Stimulated activated memory B cell treated with anti-CD40 and anti-IgM and Interleukin-4, amounts not matched to agents 10 μg/mL and 1 μg/mL and 100 μg/mL, for 72 hours (primary cell): ENCODE measurements around the gene PLEKHM3.

Experiments
- ATAC-seq: fragments of 150-1000 bp; cut with Tn5 transposase; 2 replicates; pipeline ENCODE4 v1.10.0; 2021
- H3K27ac Mint-ChIP-seq: one replicate; pipeline ENCODE4 v1.8.0; 2022; ENCODE audit warnings: mild to moderate bottlenecking, mixed read lengths
- H3K27me3 Mint-ChIP-seq: one replicate; pipeline ENCODE4 v1.8.0; 2022; ENCODE audit warnings: mixed read lengths
- H3K36me3 Mint-ChIP-seq: one replicate; pipeline ENCODE4 v1.8.0; 2022; ENCODE audit warnings: mixed read lengths
- H3K4me1 Mint-ChIP-seq: one replicate; pipeline ENCODE4 v1.8.0; 2022; ENCODE audit warnings: mixed read lengths
- H3K4me3 Mint-ChIP-seq: one replicate; pipeline ENCODE4 v1.8.0; 2022; ENCODE audit warnings: mild to moderate bottlenecking, moderate library complexity, mixed read lengths
- H3K9me3 Mint-ChIP-seq: one replicate; pipeline ENCODE4 v1.8.0; 2022; ENCODE audit warnings: mixed read lengths

Gene PLEKHM3

GRCh38 chr2:207791579-207792243, 233.6 kb downstream of the PLEKHM3 start:
- Mint-ChIP-seq H3K27ac (no peak overlapping the region), H3K27me3 (peaks cover 37% of the 10 kb centered on the region), H3K36me3 (no peaks in the 10 kb centered on the region), H3K9me3 (no peaks in the 10 kb centered on the region), H3K4me1 (no peaks in the 10 kb centered on the region), H3K4me3 (no peak overlapping the region)
- no peak for ATAC-seq

GRCh38 chr2:207790898-207791297, 234.4 kb downstream of the PLEKHM3 start:
- Mint-ChIP-seq H3K9me3 (no peaks in the 10 kb centered on the region), H3K36me3 (no peaks in the 10 kb centered on the region), H3K27me3 (peaks cover 37% of the 10 kb centered on the region), H3K4me3 (no peak overlapping the region), H3K4me1 (no peaks in the 10 kb centered on the region), H3K27ac (no peak overlapping the region)
- ATAC-seq, result no peak

- no peaks in the 10 kb centered on the region for H3K9me3 Mint-ChIP-seq
- H3K4me1 Mint-ChIP-seq, result no peaks in the 10 kb centered on the region
- H3K27me3 Mint-ChIP-seq, result peaks cover 24% of the 10 kb centered on the region
- H3K36me3 Mint-ChIP-seq, result no peaks in the 10 kb centered on the region
- no peak overlapping the region for H3K4me3 Mint-ChIP-seq
- ATAC-seq, result no peak
- no peak overlapping the region for H3K27ac Mint-ChIP-seq
Measured at GRCh38 chr2:207787800-207788199, 237.5 kb downstream of the PLEKHM3 start.

DNA sequence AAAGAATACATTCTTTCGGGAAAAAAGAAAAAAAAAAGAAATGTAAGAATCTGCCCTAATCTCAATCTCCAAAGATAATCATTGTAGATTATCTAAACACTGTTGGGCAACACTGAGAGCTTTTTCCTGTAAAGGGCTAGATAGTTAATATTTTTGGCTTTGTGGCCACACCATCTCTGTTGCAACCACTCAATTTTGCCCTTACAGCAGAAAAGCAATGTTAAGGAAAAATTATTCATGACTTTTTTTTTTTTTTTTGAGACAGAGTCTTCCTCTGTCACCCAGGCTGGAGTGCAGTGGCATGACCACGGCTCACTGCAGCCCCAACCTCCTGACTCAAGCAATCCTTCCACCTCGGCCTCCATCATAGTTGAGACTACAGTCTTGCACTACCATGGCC, 238.3 kb downstream of the PLEKHM3 start:
- H3K9me3 Mint-ChIP-seq, result no peaks in the 10 kb centered on the region
- no peak for ATAC-seq
- no peaks in the 10 kb centered on the region for H3K4me1 Mint-ChIP-seq
- peaks cover 24% of the 10 kb centered on the region for H3K27me3 Mint-ChIP-seq
- H3K4me3 Mint-ChIP-seq, result no peak overlapping the region
- no peaks in the 10 kb centered on the region for H3K36me3 Mint-ChIP-seq
- H3K27ac Mint-ChIP-seq, result no peak overlapping the region

DNA sequence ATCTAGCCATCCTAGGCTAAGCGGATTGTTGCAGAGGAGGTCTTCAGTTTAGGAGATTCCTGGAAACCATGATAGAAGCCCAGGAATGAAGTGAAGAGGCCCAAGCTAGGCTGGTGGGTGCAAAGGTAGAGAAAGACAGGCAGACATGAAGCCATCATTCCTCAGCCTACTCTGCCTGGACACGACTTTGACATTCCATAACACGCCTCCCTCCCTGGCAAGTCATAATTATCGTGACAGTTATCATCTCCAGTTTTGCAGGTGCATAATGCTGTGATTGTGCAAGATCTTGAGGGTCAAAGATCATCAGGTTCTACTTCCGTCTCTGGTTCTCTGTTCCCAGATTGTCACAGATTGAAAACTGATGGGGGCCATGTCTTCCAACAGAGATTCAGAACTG, 240.4 kb downstream of the PLEKHM3 start:
- Mint-ChIP-seq H3K27me3 (peaks cover 4% of the 10 kb centered on the region), H3K4me1 (no peaks in the 10 kb centered on the region), H3K9me3 (no peaks in the 10 kb centered on the region), H3K36me3 (no peaks in the 10 kb centered on the region), H3K4me3 (no peak overlapping the region), H3K27ac (no peak overlapping the region)
- ATAC-seq, result no peak

DNA sequence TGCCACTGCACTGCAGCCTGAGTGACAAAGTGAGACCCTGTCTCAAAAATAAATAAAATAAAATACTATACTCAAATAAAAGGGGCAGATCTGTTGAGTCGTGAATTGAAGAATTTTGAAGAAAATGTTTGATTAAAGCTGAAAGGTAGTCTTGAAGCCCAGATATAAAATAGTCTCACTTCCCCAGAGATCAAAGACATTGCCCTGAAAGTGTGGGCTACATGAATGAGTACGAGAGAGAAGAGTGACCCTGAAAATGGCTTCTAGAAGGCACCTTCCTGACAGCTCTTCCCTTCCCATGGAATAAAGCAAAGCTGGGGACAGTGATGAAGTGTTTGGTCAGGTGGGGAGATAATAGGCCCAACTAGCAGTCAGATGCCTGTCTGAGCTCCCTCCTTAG, 241.8 kb downstream of the PLEKHM3 start:
- no peaks in the 10 kb centered on the region for H3K27me3 Mint-ChIP-seq
- ATAC-seq, result no peak
- H3K27ac Mint-ChIP-seq, result no peak overlapping the region
- H3K4me1 Mint-ChIP-seq, result no peaks in the 10 kb centered on the region
- H3K36me3 Mint-ChIP-seq, result no peaks in the 10 kb centered on the region
- H3K9me3 Mint-ChIP-seq, result no peaks in the 10 kb centered on the region
- H3K4me3 Mint-ChIP-seq, result no peak overlapping the region

GRCh38 chr2:207782238-207783030, 242.9 kb downstream of the PLEKHM3 start:
- H3K36me3 Mint-ChIP-seq, result no peaks in the 10 kb centered on the region
- no peak overlapping the region for H3K4me3 Mint-ChIP-seq
- H3K27me3 Mint-ChIP-seq, result no peaks in the 10 kb centered on the region
- no peak overlapping the region for H3K27ac Mint-ChIP-seq
- H3K9me3 Mint-ChIP-seq, result no peaks in the 10 kb centered on the region
- ATAC-seq, result no peak
- H3K4me1 Mint-ChIP-seq, result no peaks in the 10 kb centered on the region

DNA sequence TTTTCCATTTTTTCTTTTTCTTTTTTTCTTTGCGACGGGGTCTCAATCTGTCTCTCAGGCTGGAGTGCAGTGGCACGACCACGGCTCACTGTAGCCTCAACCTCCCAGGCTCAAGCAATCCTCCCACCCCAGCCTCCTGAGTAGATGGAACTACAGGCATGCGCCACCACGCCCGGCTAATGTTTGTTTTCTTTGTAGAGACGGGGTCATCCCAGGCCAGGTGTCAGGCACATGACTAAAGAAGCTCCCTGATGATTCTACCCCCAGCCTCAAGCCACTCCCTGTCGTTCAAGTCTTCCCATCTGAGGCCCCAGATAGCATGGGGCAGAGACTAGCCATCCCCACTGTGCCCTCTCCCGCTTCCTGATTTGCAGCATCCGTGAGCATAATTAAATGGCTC, 245.8 kb downstream of the PLEKHM3 start:
- H3K9me3 Mint-ChIP-seq, result no peaks in the 10 kb centered on the region
- no peaks in the 10 kb centered on the region for H3K4me1 Mint-ChIP-seq
- H3K4me3 Mint-ChIP-seq, result no peak overlapping the region
- no peaks in the 10 kb centered on the region for H3K36me3 Mint-ChIP-seq
- H3K27me3 Mint-ChIP-seq, result no peaks in the 10 kb centered on the region
- no peak overlapping the region for H3K27ac Mint-ChIP-seq
- ATAC-seq, result no peak

DNA sequence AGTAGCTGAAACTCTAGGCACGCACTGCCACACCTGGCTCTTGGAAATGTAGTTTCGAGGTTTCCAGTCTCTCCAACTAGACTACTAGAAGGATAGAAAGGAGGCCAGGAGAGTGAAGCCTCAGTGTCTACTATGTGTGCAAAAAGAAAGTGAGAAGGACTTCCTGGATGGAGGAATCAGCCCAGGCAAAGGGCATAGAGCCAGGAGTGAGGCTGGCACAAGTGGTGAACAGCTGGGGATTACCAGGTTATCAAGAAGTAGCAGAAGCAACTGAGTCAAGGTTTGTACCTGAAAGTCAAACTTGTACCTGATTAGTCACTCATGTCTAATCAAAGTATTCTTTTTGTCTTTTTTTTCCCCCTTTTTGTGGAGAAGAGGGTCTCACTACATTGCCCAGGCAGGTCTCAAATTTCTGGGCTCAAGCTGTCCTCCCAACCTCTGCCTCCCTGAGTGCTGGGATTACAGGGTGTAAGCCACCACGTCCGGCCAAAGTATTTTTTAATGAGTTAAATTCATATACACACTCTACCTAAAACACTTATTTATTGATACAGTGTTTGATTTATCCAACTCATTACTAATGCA, 246.9 kb downstream of the PLEKHM3 start:
- Mint-ChIP-seq H3K27me3 (no peaks in the 10 kb centered on the region), H3K4me3 (no peak overlapping the region), H3K4me1 (no peaks in the 10 kb centered on the region), H3K36me3 (no peaks in the 10 kb centered on the region), H3K27ac (no peak overlapping the region), H3K9me3 (no peaks in the 10 kb centered on the region)
- no peak for ATAC-seq

- Mint-ChIP-seq H3K4me3 (no peak overlapping the region), H3K4me1 (no peaks in the 10 kb centered on the region), H3K27ac (no peak overlapping the region), H3K36me3 (no peaks in the 10 kb centered on the region), H3K27me3 (no peaks in the 10 kb centered on the region), H3K9me3 (no peaks in the 10 kb centered on the region)
- no peak for ATAC-seq
Measured at GRCh38 chr2:207777124-207777523, 248.2 kb downstream of the PLEKHM3 start.

DNA sequence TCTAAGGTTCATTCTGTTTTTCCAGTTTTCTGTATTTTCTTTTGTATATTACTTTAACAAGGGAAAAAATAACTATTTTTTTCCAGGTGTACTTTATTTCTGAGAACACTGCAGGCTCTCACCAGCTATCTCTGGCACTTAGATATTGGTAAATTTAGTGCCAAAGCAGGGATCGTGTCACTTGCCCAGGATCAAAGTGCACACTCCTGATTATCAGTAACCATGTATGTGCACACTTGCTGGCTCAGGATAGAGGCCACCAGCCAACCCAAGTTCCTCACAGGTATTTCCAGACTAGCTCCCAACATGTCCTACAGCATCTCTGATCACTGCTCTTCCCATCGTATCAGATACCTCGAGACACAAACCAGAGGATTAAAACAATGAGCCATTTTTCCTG, 249.9 kb downstream of the PLEKHM3 start:
- H3K27ac Mint-ChIP-seq, result no peak overlapping the region
- H3K4me1 Mint-ChIP-seq, result peaks cover 7% of the 10 kb centered on the region
- no peaks in the 10 kb centered on the region for H3K9me3 Mint-ChIP-seq
- H3K4me3 Mint-ChIP-seq, result no peak overlapping the region
- no peaks in the 10 kb centered on the region for H3K27me3 Mint-ChIP-seq
- no peak for ATAC-seq
- no peaks in the 10 kb centered on the region for H3K36me3 Mint-ChIP-seq

- H3K36me3 Mint-ChIP-seq, result no peaks in the 10 kb centered on the region
- peaks cover 3% of the 10 kb centered on the region for H3K27me3 Mint-ChIP-seq
- H3K27ac Mint-ChIP-seq, result no peak overlapping the region
- H3K4me3 Mint-ChIP-seq, result no peak overlapping the region
- H3K4me1 Mint-ChIP-seq, result peaks cover 28% of the 10 kb centered on the region
- no peak for ATAC-seq
- H3K9me3 Mint-ChIP-seq, result no peaks in the 10 kb centered on the region
Measured at GRCh38 chr2:207772844-207773205, 252.5 kb downstream of the PLEKHM3 start.

DNA sequence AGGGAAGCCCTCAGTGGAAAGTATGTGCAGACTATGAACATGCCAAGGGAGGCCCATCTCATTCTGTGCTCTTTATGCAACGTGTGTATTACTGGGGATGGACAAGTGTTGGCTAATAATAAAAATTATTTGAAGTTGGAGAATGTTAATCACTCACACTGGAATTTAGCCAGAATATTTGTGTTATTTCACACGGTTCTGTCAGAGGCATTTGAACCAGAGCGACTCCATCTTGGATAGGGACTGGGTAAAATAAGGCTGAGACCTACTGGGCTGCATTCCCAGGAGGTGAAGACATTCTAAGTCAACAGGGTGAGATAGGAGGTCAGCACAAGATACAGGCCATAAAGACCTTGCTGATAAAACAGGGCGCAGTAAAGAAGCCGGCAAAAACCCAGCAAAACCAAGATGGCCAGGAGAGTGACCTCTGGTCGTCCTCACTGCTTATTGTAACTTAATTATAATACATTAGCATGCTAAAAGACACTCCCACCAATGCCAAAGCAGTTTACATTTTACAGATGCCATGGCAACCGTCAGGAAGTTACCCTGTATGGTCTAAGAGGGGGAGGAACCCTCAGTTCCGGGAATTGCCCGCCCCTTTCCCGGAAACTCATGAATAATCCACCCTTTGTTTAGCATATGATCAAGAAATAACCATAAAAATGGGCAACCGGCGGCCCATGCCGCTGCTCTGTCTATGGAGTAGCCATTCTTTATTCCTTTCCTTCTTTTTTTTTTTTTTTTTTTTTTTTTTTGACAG, 253.1 kb downstream of the PLEKHM3 start:
- Mint-ChIP-seq H3K4me3 (no peak overlapping the region), H3K27me3 (peaks cover 8% of the 10 kb centered on the region), H3K36me3 (peaks cover 5% of the 10 kb centered on the region), H3K4me1 (peaks cover 34% of the 10 kb centered on the region), H3K27ac (no peak overlapping the region), H3K9me3 (peaks cover under 1% of the 10 kb centered on the region)
- no peak for ATAC-seq

DNA sequence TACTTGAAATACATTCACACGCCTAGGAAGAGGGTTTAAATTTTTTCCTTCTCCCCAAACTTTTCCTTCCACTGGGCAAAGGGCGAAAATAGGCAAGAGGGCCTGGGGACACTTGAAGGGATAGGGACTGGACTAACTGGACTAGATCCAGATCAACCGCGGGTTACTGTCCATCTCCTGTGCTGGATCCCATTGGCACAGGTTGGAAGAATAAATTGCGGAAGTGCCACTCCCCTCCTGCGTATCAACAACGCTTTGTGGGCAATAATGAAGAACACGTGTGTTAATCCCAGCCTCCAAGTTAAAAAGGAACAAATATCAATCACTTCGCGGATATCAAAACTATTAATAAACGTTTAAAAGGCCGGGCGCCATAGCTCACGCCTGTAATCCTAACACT, 253.9 kb downstream of the PLEKHM3 start:
- H3K4me1 Mint-ChIP-seq, result peaks cover 42% of the 10 kb centered on the region
- H3K9me3 Mint-ChIP-seq, result peaks cover 3% of the 10 kb centered on the region
- ATAC-seq, result no peak
- H3K36me3 Mint-ChIP-seq, result peaks cover 9% of the 10 kb centered on the region
- H3K27ac Mint-ChIP-seq, result no peak overlapping the region
- H3K4me3 Mint-ChIP-seq, result no peak overlapping the region
- H3K27me3 Mint-ChIP-seq, result peaks cover 17% of the 10 kb centered on the region
